Heart left ventricle (tissue), 13 donors: Measurements from ENCODE around the gene MIB2.

Experiments
- POLR2A ChIP-seq, 2 donors: fragments of 450-650 bp; IDR thresholded peaks; one replicate each; pipeline ENCODE4 v1.6.1; 2017; ENCODE audit warnings: antibody characterized with exemption in 2 of 2, mild to moderate bottlenecking in 2 of 2, moderate library complexity in 2 of 2
- TF ChIP-seq, protein P1 (sequence below), 12 donors: fragments of 200-600 bp; sonication (generic) in 4 of 12; IDR thresholded peaks; one replicate each; pipeline versions ENCODE4 v1.5.0 to v1.8.0; 2018 to 2022; ENCODE audit warnings: antibody characterized with exemption in 12 of 12, mild to moderate bottlenecking in 5 of 12
- donor health status: ischemic (EF 13 %, LVEDD 7.1; RV severe dilation, severe dysfunction).
- donor health status: DM: no; HTN: yes; CAD: no.
- donor health status: DM: no; HTN: no; CAD: no.
- donor health status: ischemic (EF 25% LVEDD 6.9; RV normal size, moderate dysfunction).
- donor health status: ischemic (EF 25% LVEDD 5.7; RV mildly dilated, moderate dysfunction).
- donor health status: ischemic (EF 35%, LVEDD 5.7; RV mildly dilated, moderate dysfunction).
- donor health status: nonischemic (EF 11% LVEDD 7.7; RV severe dilation, severe dysfunction).
- donor health status: DM: yes; HTN: yes; CAD: no.
- donor health status: PGD.
- donor health status: ischemic (EF 29% LVEDD 5.4; RV normal size, mild dysfunction).
- donor health status: nonischemic (EF 23%, LVEDD 6.1; RV moderate dilation, normal function).

DNA sequence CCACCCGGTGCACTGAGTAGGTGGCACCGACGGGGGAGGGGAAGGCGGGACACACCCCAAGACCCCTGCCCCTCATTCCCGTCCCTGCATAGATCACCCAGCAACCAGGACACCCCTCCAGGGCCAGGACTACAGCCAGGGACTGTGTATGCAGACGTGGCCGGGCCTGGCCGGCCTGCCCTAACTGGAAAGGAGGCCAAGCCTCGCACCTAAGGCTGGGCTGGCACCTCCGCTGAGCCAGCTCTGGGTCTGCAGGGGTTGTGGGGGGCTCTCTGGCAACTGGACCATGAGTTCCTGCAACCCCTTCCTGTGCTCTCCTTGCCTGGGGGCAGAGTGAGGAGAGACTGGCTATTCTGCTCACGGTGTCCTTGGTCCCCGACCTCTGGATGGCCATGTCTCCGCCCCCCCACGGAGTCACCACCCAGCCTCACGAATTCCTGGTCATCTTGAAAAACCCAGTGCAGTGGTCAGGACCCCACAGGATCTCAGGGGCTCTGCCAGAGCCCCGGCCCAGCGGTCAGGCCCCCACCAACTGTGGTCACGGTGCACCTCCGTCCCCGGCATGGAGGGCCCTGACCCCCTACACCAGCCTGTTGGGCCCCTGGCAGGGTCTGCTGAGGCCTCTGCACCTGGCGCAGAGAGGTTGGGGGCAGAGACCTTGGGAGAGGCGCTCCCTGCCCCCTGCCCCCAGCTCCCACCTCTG, 14.3 kb upstream of the MIB2 start:
- TF ChIP-seq, protein P1, sequence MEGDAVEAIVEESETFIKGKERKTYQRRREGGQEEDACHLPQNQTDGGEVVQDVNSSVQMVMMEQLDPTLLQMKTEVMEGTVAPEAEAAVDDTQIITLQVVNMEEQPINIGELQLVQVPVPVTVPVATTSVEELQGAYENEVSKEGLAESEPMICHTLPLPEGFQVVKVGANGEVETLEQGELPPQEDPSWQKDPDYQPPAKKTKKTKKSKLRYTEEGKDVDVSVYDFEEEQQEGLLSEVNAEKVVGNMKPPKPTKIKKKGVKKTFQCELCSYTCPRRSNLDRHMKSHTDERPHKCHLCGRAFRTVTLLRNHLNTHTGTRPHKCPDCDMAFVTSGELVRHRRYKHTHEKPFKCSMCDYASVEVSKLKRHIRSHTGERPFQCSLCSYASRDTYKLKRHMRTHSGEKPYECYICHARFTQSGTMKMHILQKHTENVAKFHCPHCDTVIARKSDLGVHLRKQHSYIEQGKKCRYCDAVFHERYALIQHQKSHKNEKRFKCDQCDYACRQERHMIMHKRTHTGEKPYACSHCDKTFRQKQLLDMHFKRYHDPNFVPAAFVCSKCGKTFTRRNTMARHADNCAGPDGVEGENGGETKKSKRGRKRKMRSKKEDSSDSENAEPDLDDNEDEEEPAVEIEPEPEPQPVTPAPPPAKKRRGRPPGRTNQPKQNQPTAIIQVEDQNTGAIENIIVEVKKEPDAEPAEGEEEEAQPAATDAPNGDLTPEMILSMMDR (IDR thresholded peaks at IDR 0.05), result no peak
- no peak for TF ChIP-seq POLR2A (IDR thresholded peaks at IDR 0.05)
